22Rv1 (cell line): ENCODE data around the gene ELF2.

ENCODE experiments used
- ZFX ChIP-seq: fragments of 450-650 bp; IDR thresholded peaks from 2 replicates; pipeline ENCODE4 v1.6.1; 2017; ENCODE audit warnings: antibody characterized with exemption, borderline replicate concordance
- TF ChIP-seq, protein P1 (sequence below): fragments of 450-650 bp; IDR thresholded peaks from 2 replicates; pipeline ENCODE4 v1.5.1; 2017; ENCODE audit warnings: mild to moderate bottlenecking

- TF ChIP-seq, protein P1, sequence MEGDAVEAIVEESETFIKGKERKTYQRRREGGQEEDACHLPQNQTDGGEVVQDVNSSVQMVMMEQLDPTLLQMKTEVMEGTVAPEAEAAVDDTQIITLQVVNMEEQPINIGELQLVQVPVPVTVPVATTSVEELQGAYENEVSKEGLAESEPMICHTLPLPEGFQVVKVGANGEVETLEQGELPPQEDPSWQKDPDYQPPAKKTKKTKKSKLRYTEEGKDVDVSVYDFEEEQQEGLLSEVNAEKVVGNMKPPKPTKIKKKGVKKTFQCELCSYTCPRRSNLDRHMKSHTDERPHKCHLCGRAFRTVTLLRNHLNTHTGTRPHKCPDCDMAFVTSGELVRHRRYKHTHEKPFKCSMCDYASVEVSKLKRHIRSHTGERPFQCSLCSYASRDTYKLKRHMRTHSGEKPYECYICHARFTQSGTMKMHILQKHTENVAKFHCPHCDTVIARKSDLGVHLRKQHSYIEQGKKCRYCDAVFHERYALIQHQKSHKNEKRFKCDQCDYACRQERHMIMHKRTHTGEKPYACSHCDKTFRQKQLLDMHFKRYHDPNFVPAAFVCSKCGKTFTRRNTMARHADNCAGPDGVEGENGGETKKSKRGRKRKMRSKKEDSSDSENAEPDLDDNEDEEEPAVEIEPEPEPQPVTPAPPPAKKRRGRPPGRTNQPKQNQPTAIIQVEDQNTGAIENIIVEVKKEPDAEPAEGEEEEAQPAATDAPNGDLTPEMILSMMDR: no peak
- TF ChIP-seq ZFX: no peak
Observed at GRCh38 chr4:139018501-139018900, 158.5 kb downstream of the ELF2 start.
